ENCODE measurements around the gene EXOC4.

The EXOC4 gene

DNA sequence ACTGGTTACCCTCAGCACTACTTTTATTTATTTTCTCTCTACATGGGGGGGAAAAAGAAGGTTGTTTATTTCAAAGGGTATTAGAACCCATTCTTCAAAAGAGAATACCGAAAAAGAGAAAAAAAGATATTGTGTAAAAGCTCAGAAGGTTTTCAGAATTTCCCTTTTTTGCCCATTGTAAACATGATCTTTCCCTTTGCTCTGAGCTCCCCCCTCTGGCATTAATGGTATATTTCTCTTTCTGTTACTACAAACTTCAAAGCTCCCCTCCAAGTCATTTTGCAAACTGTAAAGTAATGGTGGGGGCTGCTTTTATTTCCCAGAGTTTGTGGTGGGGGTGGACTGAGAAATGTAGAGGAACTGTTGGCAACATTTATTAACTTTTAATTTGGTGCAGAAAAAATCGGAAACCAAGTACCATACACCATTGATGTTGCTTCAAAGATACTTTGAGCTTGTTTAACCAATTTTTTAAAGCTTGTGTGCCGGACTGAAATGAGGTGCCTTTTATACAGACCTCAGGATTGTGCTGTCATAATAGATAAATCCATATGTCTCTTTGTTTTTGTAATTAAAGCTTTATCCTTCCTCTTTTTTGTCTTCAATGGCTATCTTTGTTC, 181.5 kb downstream of the EXOC4 start:
- DNase-seq = peak; percentile 34

DNA sequence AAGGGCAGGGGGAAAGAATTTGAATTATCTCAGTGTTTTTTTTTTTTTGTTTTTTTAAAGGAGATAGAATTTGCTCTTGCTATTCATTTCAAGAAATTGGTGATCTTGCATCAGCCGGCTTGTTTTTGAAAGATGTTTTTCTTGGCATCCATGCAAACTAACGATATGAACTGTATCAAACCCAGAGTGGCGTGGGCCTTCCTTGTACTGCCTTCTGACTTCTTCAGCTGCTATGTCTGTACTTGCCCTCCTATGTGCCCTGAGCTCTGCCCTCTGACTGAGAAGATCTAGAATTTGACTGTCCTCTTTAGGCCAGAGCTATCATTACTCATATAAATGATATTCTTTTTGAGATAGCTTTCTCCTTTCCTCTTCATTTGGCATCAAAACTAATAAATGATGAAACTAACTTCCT, 183.1 kb downstream of the EXOC4 start:
- no peak for DNase-seq

- DNase-seq = no peak
These were observed 184.7 kb downstream of the EXOC4 start for GRCh38 chr7:133437544-133437943.

DNA sequence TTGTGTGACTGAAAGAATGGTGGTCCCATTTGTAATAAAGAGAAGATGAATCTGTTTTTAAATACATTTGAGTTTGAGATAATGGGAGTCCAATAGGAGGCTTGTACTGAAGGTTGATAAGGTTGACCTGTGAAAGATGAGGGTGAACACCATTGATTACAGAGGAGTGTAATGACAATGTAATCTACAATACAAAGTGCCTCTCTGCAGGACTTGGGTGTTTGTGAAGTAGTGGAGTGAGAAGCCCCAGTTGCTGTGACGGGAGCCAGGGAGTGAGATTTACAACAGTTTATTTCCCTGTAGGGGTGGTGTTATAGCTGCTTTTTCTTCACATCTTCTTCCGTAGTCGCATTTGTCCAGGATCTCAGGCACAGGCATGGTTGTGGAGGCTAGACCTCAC, 189.9 kb downstream of the EXOC4 start:
- DNase-seq = no peak

DNA sequence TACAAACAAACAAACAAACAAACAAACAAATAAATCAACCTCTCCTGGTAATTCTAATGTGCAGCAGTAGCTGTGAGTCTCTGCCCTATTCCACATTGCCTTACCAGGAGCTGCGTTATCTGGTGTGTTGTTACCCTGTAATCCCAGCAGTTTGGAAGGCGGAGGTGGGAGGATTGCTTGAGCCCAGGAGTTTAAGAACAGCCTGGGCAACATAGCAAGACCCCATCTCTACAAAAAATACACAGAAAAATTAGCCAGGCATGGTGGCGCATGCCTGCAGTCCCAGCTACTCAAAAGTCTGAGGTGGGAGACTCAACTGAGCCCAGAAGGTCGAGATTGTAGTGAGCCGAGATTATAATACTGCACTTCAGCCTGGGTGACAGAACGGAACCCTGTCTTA, 192.7 kb downstream of the EXOC4 start:
- DNase-seq = no peak

- DNase-seq = no peak
These were observed 195.1 kb downstream of the EXOC4 start for GRCh38 chr7:133448012-133448411.

- DNase-seq = no peak
These were observed 199.7 kb downstream of the EXOC4 start for GRCh38 chr7:133452577-133452976.

DNA sequence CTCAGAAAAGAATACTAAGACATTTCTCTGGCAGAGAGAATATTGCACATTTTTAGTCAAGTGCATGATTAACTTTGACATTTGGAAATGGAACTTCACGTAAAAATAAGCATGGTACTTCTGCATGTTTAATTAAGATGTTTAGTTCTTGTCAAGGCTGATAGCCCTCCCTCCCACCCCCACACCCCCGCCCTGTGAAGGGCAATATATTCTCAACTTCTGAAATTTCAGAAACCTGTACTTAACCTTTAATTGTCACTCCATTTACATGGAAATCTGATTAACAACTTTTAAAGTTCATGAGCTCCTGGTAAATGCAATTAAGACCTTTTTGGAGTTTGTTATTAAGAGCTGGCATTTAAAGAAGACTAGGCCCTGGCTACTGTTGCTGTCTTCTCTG, 205.8 kb downstream of the EXOC4 start:
- no peak for DNase-seq

GRCh38 chr7:133461421-133461820, 208.5 kb downstream of the EXOC4 start:
- no peak for DNase-seq

- DNase-seq = no peak
These were observed 222.8 kb downstream of the EXOC4 start for GRCh38 chr7:133475655-133476054.

DNA sequence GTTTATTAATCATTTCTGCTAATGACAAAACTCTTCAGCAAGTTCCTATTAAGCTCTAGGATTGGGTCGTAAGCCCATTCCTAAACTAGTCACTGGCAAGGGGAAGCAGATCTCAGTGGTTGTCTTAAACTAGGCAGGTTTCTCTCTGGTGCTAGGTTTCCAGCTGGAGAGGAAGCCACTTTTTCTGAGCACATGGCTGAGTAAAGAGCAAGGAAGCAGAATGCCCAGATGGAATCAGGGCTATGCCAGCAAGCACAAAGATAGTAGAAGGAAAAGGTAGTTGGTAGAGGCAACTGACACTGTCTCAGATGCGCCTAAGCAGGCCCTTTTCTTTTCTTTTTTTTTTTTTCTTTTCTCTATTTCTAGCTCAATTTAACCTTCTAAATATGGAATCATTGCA, 224.9 kb downstream of the EXOC4 start:
- DNase-seq = no peak

GRCh38 chr7:133478591-133479135, 225.8 kb downstream of the EXOC4 start:
- DNase-seq = no peak

GRCh38 chr7:133479456-133480065, 226.7 kb downstream of the EXOC4 start:
- DNase-seq = no peak

DNA sequence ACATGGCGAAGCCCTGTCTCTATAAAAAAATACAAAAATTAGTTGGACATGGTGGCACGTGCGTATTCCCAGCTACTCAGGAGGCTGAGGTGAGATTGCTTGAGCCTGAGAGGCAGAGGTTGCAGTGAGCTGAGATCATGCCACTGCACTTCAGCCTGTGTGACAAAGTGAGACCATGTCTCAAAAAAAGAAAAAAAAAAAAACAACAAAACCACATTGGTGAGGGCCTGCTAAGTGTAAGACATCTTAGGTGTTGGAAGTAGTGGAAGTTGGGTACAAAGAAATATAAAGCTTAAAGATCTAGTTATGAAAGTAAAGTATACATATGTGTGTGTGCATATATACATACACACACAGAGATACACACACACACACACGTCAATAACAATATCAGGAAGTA, 228.0 kb downstream of the EXOC4 start:
- no peak for DNase-seq

GRCh38 chr7:133481676-133482075, 228.8 kb downstream of the EXOC4 start:
- no peak for DNase-seq

DNA sequence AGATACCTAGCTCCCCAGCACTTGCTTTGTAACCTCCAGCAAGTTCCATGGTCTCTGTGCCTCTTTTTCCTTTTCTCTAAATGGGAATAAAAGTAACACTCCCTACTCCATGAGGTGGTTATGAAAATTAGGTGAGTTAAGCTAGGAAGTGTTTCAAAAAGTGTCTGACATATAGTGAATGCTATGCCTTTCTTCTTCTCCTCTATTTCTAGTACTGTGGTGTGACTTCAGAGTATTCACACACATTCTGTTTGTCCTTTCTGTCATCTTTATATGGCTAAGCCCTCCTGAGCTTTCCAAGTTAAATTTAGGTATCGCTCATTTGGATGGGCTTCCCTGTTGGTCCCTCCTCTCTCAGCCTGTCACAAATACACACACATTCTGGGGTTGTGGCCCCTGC, 229.7 kb downstream of the EXOC4 start:
- DNase-seq = no peak

- DNase-seq = no peak
These were observed 231.2 kb downstream of the EXOC4 start for GRCh38 chr7:133484086-133484485.

DNA sequence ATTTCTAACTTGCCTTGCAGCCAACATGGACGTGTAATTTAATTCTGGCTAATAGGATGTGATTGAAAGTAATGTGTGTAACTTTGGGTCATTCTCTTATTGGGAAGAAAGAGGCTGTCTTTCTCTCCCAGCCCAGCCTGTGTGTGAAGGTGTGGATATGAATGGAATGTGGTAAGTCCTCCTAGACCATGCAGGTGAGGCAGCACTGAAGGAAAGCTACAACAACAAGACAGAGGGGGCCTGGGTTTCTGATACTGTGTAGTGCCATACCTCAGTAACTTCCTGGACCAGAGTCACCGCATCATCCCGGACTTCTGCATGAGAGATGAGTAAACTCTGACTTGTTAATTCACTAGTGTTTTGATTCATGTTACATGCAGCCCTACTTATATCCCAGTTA, 237.0 kb downstream of the EXOC4 start:
- no peak for DNase-seq

- no peak for DNase-seq
These were observed 238.4 kb downstream of the EXOC4 start for GRCh38 chr7:133491201-133491691.

DNA sequence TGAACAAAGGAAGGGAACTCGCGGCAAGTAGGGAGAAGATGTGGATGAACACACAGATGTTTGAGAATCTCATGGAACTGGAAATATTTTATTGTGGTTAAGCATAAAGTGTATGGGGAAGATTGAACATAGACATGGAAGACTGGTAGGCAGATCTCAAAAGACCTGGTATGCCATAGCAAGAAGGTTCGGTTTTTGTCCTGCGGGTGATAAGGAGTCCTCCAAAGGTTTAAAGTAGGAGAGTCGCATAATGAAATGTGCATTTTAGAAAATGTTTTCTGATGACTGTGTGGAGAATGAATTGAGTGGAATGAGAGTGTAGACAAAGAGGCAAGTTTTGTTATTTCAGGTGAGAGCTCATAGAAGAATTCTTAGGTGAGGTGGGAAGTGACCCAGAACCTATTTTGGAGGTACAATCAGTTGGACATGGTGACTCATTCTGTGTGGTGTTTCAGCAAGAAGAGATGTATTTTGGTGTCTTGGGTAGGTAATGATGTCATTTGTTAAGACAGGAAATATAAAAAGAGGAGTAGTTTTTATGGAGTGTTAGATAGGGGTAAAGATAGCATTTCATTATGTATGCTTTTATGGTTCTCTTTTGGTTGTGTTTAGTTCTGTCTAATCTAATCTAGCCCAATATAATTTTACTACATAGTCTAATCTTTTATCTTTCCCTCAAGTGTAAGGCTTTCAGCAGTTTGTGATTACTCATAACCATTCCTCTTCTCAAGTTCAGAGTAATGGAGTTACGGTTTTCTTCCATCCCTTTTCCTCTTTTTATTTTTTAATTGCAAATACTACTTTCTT, 239.2 kb downstream of the EXOC4 start:
- DNase-seq = no peak

DNA sequence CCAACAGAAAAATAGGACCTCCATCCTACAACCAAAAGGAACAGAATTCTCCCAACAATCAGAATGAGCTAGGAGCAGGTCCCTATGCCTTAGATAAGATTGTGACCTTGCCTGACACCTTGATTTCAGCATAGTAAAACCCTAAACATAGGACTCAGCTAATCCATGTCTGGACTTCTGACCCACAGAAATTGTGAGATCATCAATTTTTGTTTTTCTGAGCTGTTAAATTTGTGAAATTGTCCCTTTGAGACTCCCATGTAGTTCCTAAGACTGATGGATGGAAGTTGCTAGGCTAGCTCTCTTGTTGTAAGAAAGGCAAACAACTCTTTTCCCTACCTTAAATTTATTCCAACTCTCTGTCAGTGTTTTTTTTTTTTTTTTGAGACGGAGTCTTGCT, 244.2 kb downstream of the EXOC4 start:
- no peak for DNase-seq

DNA sequence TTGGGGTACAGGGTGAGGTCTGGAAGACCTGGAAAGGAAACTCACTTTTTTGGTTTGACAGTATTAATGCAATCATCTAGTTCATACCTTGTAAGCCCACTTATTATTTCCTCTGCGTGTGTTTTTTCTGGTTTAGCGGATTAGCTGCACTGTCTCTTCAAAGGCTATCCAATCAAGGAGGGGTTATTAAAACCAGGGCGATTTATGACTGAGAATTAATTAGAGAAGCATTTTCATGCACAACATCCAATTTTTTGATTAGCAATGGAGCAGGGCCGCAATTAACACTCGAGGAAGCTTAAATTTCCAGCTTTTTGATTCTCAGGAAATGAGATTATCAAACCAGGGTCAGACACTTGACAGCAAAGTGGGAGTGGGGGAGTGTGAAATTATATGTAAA, 248.9 kb downstream of the EXOC4 start:
- no peak for DNase-seq

DNA sequence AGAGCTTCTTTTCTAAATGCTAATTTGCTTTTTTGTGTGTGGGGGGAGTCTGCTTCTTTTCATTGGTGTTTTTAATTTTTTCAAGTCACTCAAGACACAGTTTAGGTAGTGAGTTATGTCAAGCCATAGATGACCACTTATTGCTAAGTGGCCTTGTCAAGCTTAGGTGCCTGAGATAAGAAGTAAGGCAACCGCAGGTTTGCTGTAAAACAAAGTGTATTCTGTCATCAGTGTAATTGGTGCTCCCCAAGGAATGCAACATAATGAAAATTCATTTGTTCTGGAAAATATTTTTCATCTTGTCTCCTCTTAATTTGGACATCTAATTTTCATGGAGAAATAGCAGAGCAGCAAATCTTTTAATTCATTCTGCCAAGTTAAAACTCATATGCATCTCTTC, 249.6 kb downstream of the EXOC4 start:
- DNase-seq = no peak

DNA sequence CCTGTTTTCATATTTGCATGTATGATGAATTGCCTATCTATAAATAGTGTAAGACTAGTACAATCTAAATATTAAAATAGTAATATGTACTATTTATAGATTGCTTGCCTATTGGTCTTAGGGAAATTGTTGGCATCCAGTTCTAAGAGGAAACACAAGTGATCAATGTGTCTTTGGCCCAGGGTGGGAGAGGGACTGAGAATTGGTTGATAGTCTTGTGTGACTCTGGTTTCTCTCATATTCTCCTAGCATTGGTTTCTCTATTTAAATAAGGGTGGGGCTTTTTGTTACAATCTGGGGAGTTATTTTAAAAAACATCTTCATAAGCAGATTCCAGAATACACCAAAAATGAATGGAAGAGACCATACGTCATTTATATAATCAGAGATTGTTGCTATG, 250.1 kb downstream of the EXOC4 start:
- no peak for DNase-seq
